Colonic mucosa (tissue), 4 donors: ENCODE data around the gene TMEM98. TPM values are rescaled to one million over a fixed set of nuclear protein-coding genes. Genes with fewer than 3 reads are reported as not detected.

ENCODE experiments used
- DNase-seq: peaks from one replicate; pipeline ENCODE4 v3.0.0-alpha.2; 2020
- H3K27ac ChIP-seq: fragments of 200-600 bp; one replicate; pipeline ENCODE4 v1.8.0; 2021
- H3K27me3 ChIP-seq: fragments of 200-600 bp; one replicate; pipeline ENCODE4 v1.8.0; 2021
- H3K36me3 ChIP-seq: fragments of 200-600 bp; one replicate; pipeline ENCODE4 v1.8.0; 2021
- H3K4me1 ChIP-seq: fragments of 200-600 bp; one replicate; pipeline ENCODE4 v1.8.0; 2021; ENCODE audit warnings: mild to moderate bottlenecking
- H3K4me3 ChIP-seq: fragments of 200-600 bp; one replicate; pipeline ENCODE4 v1.8.0; 2021
- H3K9ac ChIP-seq, 2 donors: one replicate each; pipeline ENCODE4 v1.7.0; 2013; ENCODE audit warnings: control low read depth in 2 of 2, low read depth in 2 of 2, low read length in 2 of 2
- H3K9me3 ChIP-seq: fragments of 200-600 bp; one replicate; pipeline ENCODE4 v1.8.0; 2021
- intact Hi-C: fragments of 100-400 bp; cut with DNase I; formaldehyde crosslinking; loops from one replicate; pipeline ENCODE4 v1.14.1; 2022
- total RNA-seq, 2 donors: library from RNA; stranded (reverse); fragmentation: NEBNext Ultra II Directional in 1 of 2; extraction: Animal tissue kit (Norgen Biotek cat#: 25700) in 1 of 2; gene quantifications; one replicate each; pipeline ENCODE4 v1.2.1, GENCODE V29; 2021
- TF ChIP-seq, protein P1 (sequence below): fragments of 200-600 bp; IDR thresholded peaks from one replicate; pipeline ENCODE4 v1.8.0; 2022; ENCODE audit warnings: antibody characterized with exemption, mild to moderate bottlenecking
- donor health status: healthy.
- donor health status: DM: no; HTN: no; CAD: no.
- donor health status: DM: no; HTN: no; CAD: no.

Gene TMEM98
- total RNA-seq, 2 donors from 2014 or later = 110 to 138 TPM

DNA sequence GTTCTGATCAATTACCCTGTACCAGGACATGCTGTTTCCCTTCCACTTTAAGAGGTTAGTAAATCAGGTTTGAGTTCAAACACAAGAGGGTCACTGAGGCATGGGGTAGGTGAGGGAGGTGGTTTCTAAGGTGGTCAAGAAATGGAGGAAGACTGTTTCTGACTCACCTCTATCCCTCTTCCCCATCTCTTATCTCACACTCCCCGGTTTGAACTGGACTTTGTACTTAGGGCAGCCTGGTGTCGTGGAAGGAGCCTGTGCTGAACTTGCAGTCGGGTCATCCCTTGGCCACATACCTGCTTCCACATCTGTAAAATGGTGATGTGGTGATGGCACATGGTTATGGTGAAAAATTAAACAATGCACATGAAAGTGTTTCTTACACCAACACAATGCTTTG is 17.2 kb upstream of the TMEM98 start:
- Histone ChIP-seq H3K9ac (peak overlapping the region in 1 of 2 donors; percentile 56), H3K27ac (peak overlapping the region; percentile 87), H3K36me3 (no peaks in the 10 kb centered on the region), H3K9me3 (no peaks in the 10 kb centered on the region), H3K4me1 (peaks cover 18% of the 10 kb centered on the region), H3K4me3 (no peak overlapping the region), H3K27me3 (no peaks in the 10 kb centered on the region)
- intact Hi-C loops = no loop called here
- TF ChIP-seq, protein P1, sequence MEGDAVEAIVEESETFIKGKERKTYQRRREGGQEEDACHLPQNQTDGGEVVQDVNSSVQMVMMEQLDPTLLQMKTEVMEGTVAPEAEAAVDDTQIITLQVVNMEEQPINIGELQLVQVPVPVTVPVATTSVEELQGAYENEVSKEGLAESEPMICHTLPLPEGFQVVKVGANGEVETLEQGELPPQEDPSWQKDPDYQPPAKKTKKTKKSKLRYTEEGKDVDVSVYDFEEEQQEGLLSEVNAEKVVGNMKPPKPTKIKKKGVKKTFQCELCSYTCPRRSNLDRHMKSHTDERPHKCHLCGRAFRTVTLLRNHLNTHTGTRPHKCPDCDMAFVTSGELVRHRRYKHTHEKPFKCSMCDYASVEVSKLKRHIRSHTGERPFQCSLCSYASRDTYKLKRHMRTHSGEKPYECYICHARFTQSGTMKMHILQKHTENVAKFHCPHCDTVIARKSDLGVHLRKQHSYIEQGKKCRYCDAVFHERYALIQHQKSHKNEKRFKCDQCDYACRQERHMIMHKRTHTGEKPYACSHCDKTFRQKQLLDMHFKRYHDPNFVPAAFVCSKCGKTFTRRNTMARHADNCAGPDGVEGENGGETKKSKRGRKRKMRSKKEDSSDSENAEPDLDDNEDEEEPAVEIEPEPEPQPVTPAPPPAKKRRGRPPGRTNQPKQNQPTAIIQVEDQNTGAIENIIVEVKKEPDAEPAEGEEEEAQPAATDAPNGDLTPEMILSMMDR = no peak
- DNase-seq = peak; percentile 79

DNA sequence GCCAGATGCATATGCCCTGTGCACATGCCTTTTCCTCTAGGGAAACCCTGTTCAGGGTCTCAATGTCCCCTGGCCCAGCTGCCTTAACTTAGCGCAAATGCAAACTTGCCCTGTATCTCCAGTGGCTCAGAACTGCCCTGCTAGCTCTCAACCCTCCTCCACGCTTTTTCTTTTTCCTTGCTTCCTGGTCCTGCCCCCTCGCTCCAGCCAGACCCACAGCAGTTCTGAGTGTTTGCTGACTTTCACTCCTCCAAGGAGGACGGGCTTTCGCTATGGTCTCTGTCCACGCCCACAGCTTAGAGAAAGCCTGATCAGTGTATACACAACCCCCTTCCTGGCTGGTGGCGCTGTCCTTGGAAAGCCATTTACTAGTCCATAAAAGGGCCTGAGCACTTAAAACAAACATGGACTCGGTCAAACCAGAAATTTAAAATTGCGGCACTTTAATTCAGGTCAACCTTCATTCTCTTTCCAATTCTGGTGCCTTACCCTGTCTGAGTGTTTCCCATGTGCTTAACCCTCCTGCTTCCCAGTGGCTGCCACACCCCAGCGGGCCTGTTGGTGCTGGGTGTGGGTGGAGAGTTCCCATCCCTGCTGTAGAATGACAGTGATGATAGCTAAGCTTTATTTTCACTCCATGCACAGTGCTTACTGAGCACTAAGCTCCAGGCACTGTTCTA is 15.6 kb upstream of the TMEM98 start:
- no peaks in the 10 kb centered on the region for H3K36me3 ChIP-seq
- peaks cover 18% of the 10 kb centered on the region for H3K4me1 ChIP-seq
- no peaks in the 10 kb centered on the region for H3K9me3 ChIP-seq
- peak overlapping the region; percentile 8 to 57 for H3K9ac ChIP-seq
- peak; percentile 92 for DNase-seq
- no peaks in the 10 kb centered on the region for H3K27me3 ChIP-seq
- H3K27ac ChIP-seq = peak overlapping the region; percentile 87
- TF ChIP-seq, protein P1 = no peak
- H3K4me3 ChIP-seq = no peak overlapping the region
- intact Hi-C loops = no loop called here

GRCh38 chr17:32913593-32913992 is 14.4 kb upstream of the TMEM98 start:
- H3K4me1 ChIP-seq = peaks cover 18% of the 10 kb centered on the region
- intact Hi-C loops = no loop called here
- no peaks in the 10 kb centered on the region for H3K27me3 ChIP-seq
- H3K9me3 ChIP-seq = no peaks in the 10 kb centered on the region
- TF ChIP-seq, protein P1 = no peak
- no peak overlapping the region for H3K4me3 ChIP-seq
- no peak for DNase-seq
- no peak overlapping the region for H3K27ac ChIP-seq
- no peak overlapping the region for H3K9ac ChIP-seq
- H3K36me3 ChIP-seq = no peaks in the 10 kb centered on the region

DNA sequence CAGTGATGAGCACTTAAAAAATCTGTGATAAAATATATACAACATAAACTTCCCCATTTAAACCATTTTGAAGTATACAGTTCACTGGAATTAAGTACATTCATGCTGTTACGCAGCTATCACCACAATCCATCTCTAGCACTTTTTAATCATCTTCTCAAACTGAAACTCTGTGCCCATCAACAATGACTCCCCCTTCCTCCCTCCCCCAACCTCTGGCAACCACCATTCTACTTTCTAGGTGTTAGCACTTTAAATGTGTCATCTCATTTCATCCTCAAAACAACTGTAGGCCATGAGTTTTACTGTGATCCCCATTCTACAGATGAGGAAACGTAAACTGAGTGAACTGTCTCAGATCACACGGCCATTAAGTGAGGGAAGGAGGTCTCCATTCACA is 13.8 kb upstream of the TMEM98 start:
- intact Hi-C loops = no loop called here
- TF ChIP-seq, protein P1 = no peak
- Histone ChIP-seq H3K27me3 (no peaks in the 10 kb centered on the region), H3K9me3 (no peaks in the 10 kb centered on the region), H3K27ac (no peak overlapping the region), H3K4me1 (peaks cover 18% of the 10 kb centered on the region), H3K36me3 (no peaks in the 10 kb centered on the region), H3K4me3 (no peak overlapping the region), H3K9ac (no peak overlapping the region)
- DNase-seq = no peak

- H3K36me3 ChIP-seq = no peaks in the 10 kb centered on the region
- H3K27me3 ChIP-seq = no peaks in the 10 kb centered on the region
- no peak overlapping the region for H3K9ac ChIP-seq
- no peak overlapping the region for H3K27ac ChIP-seq
- no peaks in the 10 kb centered on the region for H3K9me3 ChIP-seq
- peaks cover 14% of the 10 kb centered on the region for H3K4me1 ChIP-seq
- H3K4me3 ChIP-seq = no peak overlapping the region
- DNase-seq = peak; percentile 22
- intact Hi-C loops = no loop called here
- TF ChIP-seq, protein P1 = no peak
These were observed 12.7 kb upstream of the TMEM98 start for GRCh38 chr17:32915245-32915644.
